Aorta (tissue), 5 donors: Measurements from ENCODE around the gene TAF10. TPM values are rescaled to one million over a fixed set of nuclear protein-coding genes. Genes with fewer than 3 reads are reported as not detected.

Source experiments
- ATAC-seq: fragments of 200-7000 bp; cut with Tn5 transposase; one replicate; pipeline ENCODE4 v1.9.1; 2022; ENCODE audit warnings: moderate library complexity; ENCODE audit not compliant: low FRiP score
- DNase-seq, 2 donors: peaks; one replicate each; pipeline ENCODE4 v3.0.0-alpha.2; 2020
- H3K27ac ChIP-seq, 2 donors: one replicate each; pipeline ENCODE4 v1.5.1; 2013; ENCODE audit warnings: low read length in 2 of 2, mild to moderate bottlenecking in 2 of 2, moderate library complexity in 2 of 2, control low read depth in 1 of 2, inconsistent platforms in 1 of 2, low read depth in 1 of 2
- H3K27me3 ChIP-seq, 2 donors: one replicate each; pipeline ENCODE4 v1.6.1; 2013; ENCODE audit warnings: control low read depth in 1 of 2, low read length in 1 of 2, mild to moderate bottlenecking in 1 of 2, moderate library complexity in 1 of 2; ENCODE audit not compliant: insufficient read depth in 2 of 2, control insufficient read depth in 1 of 2
- H3K36me3 ChIP-seq, 2 donors: one replicate each; pipeline ENCODE4 v1.6.1; 2013; ENCODE audit warnings: control low read depth in 1 of 2, low read length in 1 of 2, mild to moderate bottlenecking in 1 of 2; ENCODE audit not compliant: insufficient read depth in 2 of 2, control insufficient read depth in 1 of 2
- H3K4me1 ChIP-seq, 2 donors: one replicate each; pipeline ENCODE4 v1.6.1; 2013; ENCODE audit warnings: low read length in 2 of 2, control low read depth in 1 of 2, mild to moderate bottlenecking in 1 of 2, moderate library complexity in 1 of 2; ENCODE audit not compliant: insufficient read depth in 2 of 2, control insufficient read depth in 1 of 2
- H3K4me3 ChIP-seq, 2 donors: one replicate each; pipeline ENCODE4 v1.5.1; 2013; ENCODE audit warnings: low read length in 2 of 2, control low read depth in 1 of 2, mild to moderate bottlenecking in 1 of 2
- H3K9me3 ChIP-seq: one replicate; pipeline ENCODE4 v1.6.1; 2013; ENCODE audit warnings: mild to moderate bottlenecking, low read length; ENCODE audit not compliant: control insufficient read depth
- WGBS, 2 donors: extraction: QIAGEN DNeasy Blood & Tissue Kit; methylation state at CpG; one replicate each; pipeline ENCODE4 v1.1.7; 2013; 5-methylcytosine and 5-hydroxymethylcytosine counted together
- intact Hi-C, 2 donors: fragments of 100-400 bp; cut with DNase I; formaldehyde crosslinking; loops; one replicate each; pipeline versions ENCODE4 v1.14.2 to v1.15.0; 2022
- long read RNA-seq, 2 donors: library from polyadenylated mRNA; unstranded; transcript quantifications; one replicate each; pipeline ENCODE4 v2.0.0, GENCODE V29; 2020 to 2021
- polyA plus RNA-seq, 2 donors: library from polyadenylated mRNA; stranded (reverse); fragments of 200-250 nt; gene quantifications; one replicate each; pipeline ENCODE4 v1.2.3, GENCODE V29; 2013
- total RNA-seq, 2 donors: library from RNA; stranded (reverse); fragmentation: NEBNext Ultra II Directional; extraction: Animal tissue kit (Norgen Biotek cat#: 25700); gene quantifications; one replicate each; pipeline ENCODE4 v1.2.1, GENCODE V29; 2021
- donor health status: healthy with polysubstance abuse.
- donor health status: Bipolar disorder and iron deficiency.
- donor health status: DM: no; HTN: no; CAD: no.
- donor health status: DM: no; HTN: no; CAD: no.
- donor health status: DM: yes; HTN: yes; CAD: no.

TAF10 gene
- total RNA-seq, result 100 to 1,000 TPM in 1 of 2 donors, 10 to 100 TPM in 1; 79.2 to 108 TPM
- polyA plus RNA-seq, result 100 to 1,000 TPM in 1 of 2 donors, 10 to 100 TPM in 1; 55.0 to 119 TPM
- long read RNA-seq, donor 1, partial matches to known transcripts, result 0 of 18 reads
- long read RNA-seq, donor 1, other reads (novel, unspliced or antisense), result 17 of 18 reads
- long read RNA-seq, donor 2, full-length matches to known transcripts, result 11 of 18 reads
- long read RNA-seq, donor 2, partial matches to known transcripts, result 2 of 18 reads
- long read RNA-seq, donor 2, other reads (novel, unspliced or antisense), result 5 of 18 reads

- ATAC-seq, result peak; percentile 94
- Histone ChIP-seq H3K36me3 (peaks cover 3 to 23% of the 10 kb centered on the region in 2 donors), H3K4me3 (peak within 1 kb of the TSS; percentile 62 to 83), H3K27me3 (no peaks in the 10 kb centered on the region), H3K4me1 (peaks cover 7 to 12% of the 10 kb centered on the region in 2 donors), H3K27ac (peak within 1 kb of the TSS; percentile 97), H3K9me3 (no peaks in the 10 kb centered on the region)
- 0 to 1% methylated on average over 32 to 51 of the region's 51 CpGs for WGBS, 2 donors
- intact Hi-C loops, result no loop called here
- DNase-seq, result peak; percentile 99
Measured at GRCh38 chr11:6612213-6613041, at the start of gene TAF10. TSS of gene TAF10 (minus strand) at chr11:6612216. CDS start at chr11:6612189, 27 bp downstream.

- H3K9me3 ChIP-seq, result no peaks in the 10 kb centered on the region
- DNase-seq (no peak), ATAC-seq (no peak)
- H3K36me3 ChIP-seq, result no peaks in the 10 kb centered on the region
- WGBS, 2 donors, result 92 to 94% methylated on average over 3 of the region's 3 CpGs
- peaks cover 0 to 2% of the 10 kb centered on the region in 2 donors for H3K4me1 ChIP-seq
- no peak overlapping the region for H3K27ac ChIP-seq
- intact Hi-C loops, result no loop called here
- no peaks in the 10 kb centered on the region for H3K27me3 ChIP-seq
- H3K4me3 ChIP-seq, result no peak overlapping the region
Measured at GRCh38 chr11:6660712-6661111, 48.7 kb upstream of the TAF10 start.

- ATAC-seq (no peak), DNase-seq (no peak)
- H3K4me1 ChIP-seq, result peaks cover 0 to 4% of the 10 kb centered on the region in 2 donors
- H3K9me3 ChIP-seq, result no peaks in the 10 kb centered on the region
- no peaks in the 10 kb centered on the region for H3K36me3 ChIP-seq
- no peak overlapping the region for H3K4me3 ChIP-seq
- H3K27ac ChIP-seq, result no peak overlapping the region
- no peaks in the 10 kb centered on the region for H3K27me3 ChIP-seq
- intact Hi-C loops, result loop anchor here (5.0 kb wide), 2 partner anchors 41 to 51 kb away; partner anchors contain the start of gene TPP1 (in 1 of the 2)
Measured at GRCh38 chr11:6658647-6659046, 46.6 kb upstream of the TAF10 start.

DNA sequence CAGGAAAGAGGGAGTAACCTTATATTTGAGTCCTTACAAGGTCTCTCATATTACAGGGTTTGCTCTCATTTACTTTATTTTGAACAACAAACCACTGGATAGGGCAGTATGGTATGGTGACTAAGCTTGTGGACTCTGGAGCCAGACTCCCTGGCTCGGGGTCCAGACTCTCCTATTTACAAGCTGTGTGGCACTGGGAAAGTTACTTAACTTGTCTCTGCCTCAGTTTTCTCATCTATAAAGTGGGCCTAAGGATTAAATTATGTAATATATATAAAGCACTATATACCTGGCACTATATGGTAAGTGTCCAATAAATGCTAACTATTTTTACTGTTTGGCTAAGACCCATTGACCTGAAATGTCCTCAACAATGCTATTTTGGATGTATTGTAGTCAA lies 45.3 kb upstream of the TAF10 start:
- Histone ChIP-seq H3K27me3 (no peaks in the 10 kb centered on the region), H3K27ac (no peak overlapping the region), H3K36me3 (no peaks in the 10 kb centered on the region), H3K4me1 (peaks cover 0 to 4% of the 10 kb centered on the region in 2 donors), H3K4me3 (no peak overlapping the region), H3K9me3 (no peaks in the 10 kb centered on the region)
- DNase-seq, result no peak
- intact Hi-C loops, result loop anchor here (5.0 kb wide), 2 partner anchors 40 to 50 kb away; partner anchors contain the start of gene TPP1 (in 1 of the 2)
- no peak for ATAC-seq
- WGBS, 2 donors, result 4 to 6% methylated on average over 1 of the region's 1 CpG

- WGBS, 2 donors, result 42 to 46% methylated on average over 5 of the region's 5 CpGs
- DNase-seq (no peak), ATAC-seq (no peak)
- Histone ChIP-seq H3K4me3 (no peak overlapping the region), H3K36me3 (no peaks in the 10 kb centered on the region), H3K27ac (peak overlapping the region; percentile 14 to 70), H3K27me3 (no peaks in the 10 kb centered on the region), H3K9me3 (no peaks in the 10 kb centered on the region), H3K4me1 (peaks cover 0 to 4% of the 10 kb centered on the region in 2 donors)
- intact Hi-C loops, result loop anchor here (5.0 kb wide), 2 partner anchors 40 to 50 kb away; partner anchors contain the start of gene TPP1 (in 1 of the 2)
Measured at GRCh38 chr11:6656936-6657335, 44.9 kb upstream of the TAF10 start.

GRCh38 chr11:6656584-6656915 lies 44.5 kb upstream of the TAF10 start:
- Histone ChIP-seq H3K9me3 (no peaks in the 10 kb centered on the region), H3K4me3 (no peak overlapping the region), H3K4me1 (peaks cover 0 to 4% of the 10 kb centered on the region in 2 donors), H3K27me3 (no peaks in the 10 kb centered on the region), H3K36me3 (no peaks in the 10 kb centered on the region), H3K27ac (peak overlapping the region; percentile 14 to 70)
- DNase-seq, result no peak
- intact Hi-C loops, result loop anchor here (5.0 kb wide), 2 partner anchors 39 to 49 kb away; partner anchors contain the start of gene TPP1 (in 1 of the 2)
- WGBS, 2 donors, result 47 to 59% methylated on average over 4 of the region's 4 CpGs
- no peak for ATAC-seq

GRCh38 chr11:6655790-6656583 lies 44.0 kb upstream of the TAF10 start, which contains the start of gene DCHS1:
TSS of gene DCHS1 (minus strand) at chr11:6655809. CDS start at chr11:6641613, 14,196 bp downstream.
- DNase-seq, result peak; percentile 62 to 88
- peak; percentile 64 for ATAC-seq
- 7 to 13% methylated on average over 23 to 50 of the region's 56 CpGs for WGBS, 2 donors
- Histone ChIP-seq H3K4me1 (peaks cover 0 to 4% of the 10 kb centered on the region in 2 donors), H3K27me3 (no peaks in the 10 kb centered on the region), H3K27ac (peak within 1 kb of the TSS; percentile 70 to 72), H3K9me3 (no peaks in the 10 kb centered on the region), H3K4me3 (peak within 1 kb of the TSS; percentile 66 to 85), H3K36me3 (no peaks in the 10 kb centered on the region)
- intact Hi-C loops, result loop anchor here (5.0 kb wide), 2 partner anchors 39 to 49 kb away; partner anchors contain the start of gene TPP1 (in 1 of the 2)
